ENCODE results near the gene PARD3B. TPM values are rescaled to one million over a fixed set of nuclear protein-coding genes. Genes with fewer than 3 reads are reported as not detected.

PARD3B gene
- total and polyA plus RNA-seq, 12 donors, result 0.46 to 12.4 (median 8.3) TPM

DNA sequence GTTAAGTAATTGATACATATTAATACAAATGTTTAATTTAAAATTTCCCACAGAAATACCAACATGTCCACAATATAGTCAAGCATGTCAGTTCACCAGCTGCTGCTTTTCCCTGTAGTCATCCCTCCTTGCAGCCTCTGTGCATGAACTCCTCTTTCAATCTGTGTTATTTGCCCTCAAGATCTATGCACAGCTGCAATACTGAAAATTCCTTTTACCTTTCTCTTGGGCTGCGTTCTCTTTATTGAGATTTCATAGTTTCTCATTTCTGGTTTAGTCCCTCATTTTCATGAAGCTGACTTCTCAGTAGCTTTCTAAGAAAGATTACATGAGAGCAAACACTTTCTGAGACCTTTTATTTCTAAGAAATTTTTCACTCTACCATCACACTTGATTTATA lies 464.9 kb downstream of the PARD3B start:
- intact Hi-C loops (cut with DNase I), result no loop called here
- no peak for DNase-seq
- Histone ChIP-seq H3K4me3 (no peak overlapping the region), H3K27me3 (no peaks in the 10 kb centered on the region), H3K4me1 (no peaks in the 10 kb centered on the region), H3K9me3 (peaks cover 0 to 20% (median 0%) of the 10 kb centered on the region in 11 donors), H3K36me3 (no peaks in the 10 kb centered on the region), H3K27ac (no peak overlapping the region)
- WGBS, 2 donors, result 0% methylated on average over 1 of the region's 1 CpG
- no peak for ATAC-seq
- TF ChIP-seq, protein P1, sequence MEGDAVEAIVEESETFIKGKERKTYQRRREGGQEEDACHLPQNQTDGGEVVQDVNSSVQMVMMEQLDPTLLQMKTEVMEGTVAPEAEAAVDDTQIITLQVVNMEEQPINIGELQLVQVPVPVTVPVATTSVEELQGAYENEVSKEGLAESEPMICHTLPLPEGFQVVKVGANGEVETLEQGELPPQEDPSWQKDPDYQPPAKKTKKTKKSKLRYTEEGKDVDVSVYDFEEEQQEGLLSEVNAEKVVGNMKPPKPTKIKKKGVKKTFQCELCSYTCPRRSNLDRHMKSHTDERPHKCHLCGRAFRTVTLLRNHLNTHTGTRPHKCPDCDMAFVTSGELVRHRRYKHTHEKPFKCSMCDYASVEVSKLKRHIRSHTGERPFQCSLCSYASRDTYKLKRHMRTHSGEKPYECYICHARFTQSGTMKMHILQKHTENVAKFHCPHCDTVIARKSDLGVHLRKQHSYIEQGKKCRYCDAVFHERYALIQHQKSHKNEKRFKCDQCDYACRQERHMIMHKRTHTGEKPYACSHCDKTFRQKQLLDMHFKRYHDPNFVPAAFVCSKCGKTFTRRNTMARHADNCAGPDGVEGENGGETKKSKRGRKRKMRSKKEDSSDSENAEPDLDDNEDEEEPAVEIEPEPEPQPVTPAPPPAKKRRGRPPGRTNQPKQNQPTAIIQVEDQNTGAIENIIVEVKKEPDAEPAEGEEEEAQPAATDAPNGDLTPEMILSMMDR (IDR thresholded peaks at IDR 0.05), result no peak

DNA sequence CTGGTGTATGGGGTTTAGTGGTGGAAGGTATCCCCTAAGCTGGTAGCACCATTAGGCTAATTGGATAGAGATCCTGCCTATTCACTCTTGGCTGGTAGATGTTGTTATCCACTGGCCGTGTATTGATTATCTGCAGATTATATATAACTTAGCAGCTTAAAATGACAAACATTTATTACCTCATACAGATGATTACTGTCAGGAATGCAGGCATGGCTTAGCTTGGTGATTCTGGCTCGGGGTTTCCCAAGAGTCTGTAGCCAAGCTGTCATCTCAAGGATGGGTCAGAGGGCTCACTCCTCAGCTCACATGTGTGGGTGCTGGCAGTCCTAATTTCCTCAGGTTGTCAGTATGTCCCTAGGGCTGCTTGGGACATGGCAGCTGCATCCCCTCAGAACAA lies 465.8 kb downstream of the PARD3B start:
- Histone ChIP-seq H3K9me3 (peaks cover 0 to 17% (median 0%) of the 10 kb centered on the region in 11 donors), H3K27me3 (no peaks in the 10 kb centered on the region), H3K27ac (no peak overlapping the region), H3K36me3 (no peaks in the 10 kb centered on the region), H3K4me3 (no peak overlapping the region), H3K4me1 (no peaks in the 10 kb centered on the region)
- WGBS, 2 donors, result 81 to 82% methylated on average over 2 of the region's 2 CpGs
- TF ChIP-seq, protein P1 (IDR thresholded peaks at IDR 0.05), result no peak
- ATAC-seq (no peak), DNase-seq (no peak)
- intact Hi-C loops (cut with DNase I), result no loop called here

DNA sequence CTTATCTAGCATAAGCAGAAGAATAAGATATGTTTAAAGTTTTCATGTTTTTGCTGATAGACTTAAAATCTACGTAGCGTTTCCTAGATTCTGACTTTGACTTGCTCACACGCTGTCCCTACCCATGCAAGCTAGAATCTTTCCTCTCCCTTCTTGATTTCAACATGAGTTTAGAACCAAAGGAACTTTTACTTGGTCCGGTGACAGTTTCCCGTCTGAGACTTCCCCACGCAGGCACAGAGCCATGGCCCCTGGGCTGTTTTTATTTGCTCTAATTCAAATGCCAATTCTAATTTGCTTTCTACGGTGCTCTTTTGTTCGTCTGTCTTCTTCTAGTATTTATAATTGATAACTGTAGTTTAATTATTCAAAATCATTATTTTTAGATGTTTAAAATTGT lies 467.7 kb downstream of the PARD3B start:
- Histone ChIP-seq H3K27ac (no peak overlapping the region), H3K4me1 (no peaks in the 10 kb centered on the region), H3K4me3 (no peak overlapping the region), H3K27me3 (no peaks in the 10 kb centered on the region), H3K36me3 (no peaks in the 10 kb centered on the region), H3K9me3 (no peaks in the 10 kb centered on the region)
- DNase-seq (no peak), ATAC-seq (no peak)
- intact Hi-C loops (cut with DNase I), result no loop called here
- WGBS, 2 donors, result 76 to 84% methylated on average over 8 of the region's 8 CpGs
- TF ChIP-seq, protein P1 (IDR thresholded peaks at IDR 0.05), result no peak

DNA sequence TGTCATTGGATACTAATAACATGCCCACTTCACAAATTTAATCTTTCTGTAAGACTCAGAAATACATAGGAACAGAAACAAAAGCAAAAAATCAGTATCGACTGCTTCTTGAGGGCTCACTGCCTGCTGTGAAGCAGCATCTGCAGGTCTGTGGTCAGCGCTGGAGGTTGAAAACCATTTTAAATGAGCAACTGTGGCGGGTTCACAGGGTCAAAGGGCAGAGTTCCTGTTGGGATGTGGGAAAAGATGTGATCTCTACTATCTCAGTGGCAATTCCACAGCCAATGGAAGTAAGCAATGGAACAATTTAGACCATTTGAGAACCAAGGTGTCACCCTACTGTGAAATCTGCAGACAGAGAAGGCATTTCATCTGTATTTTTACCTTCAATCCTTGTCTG lies 468.3 kb downstream of the PARD3B start:
- no peak for DNase-seq
- Histone ChIP-seq H3K27me3 (no peaks in the 10 kb centered on the region), H3K36me3 (no peaks in the 10 kb centered on the region), H3K27ac (no peak overlapping the region), H3K9me3 (no peaks in the 10 kb centered on the region), H3K4me1 (no peaks in the 10 kb centered on the region), H3K4me3 (no peak overlapping the region)
- no peak for ATAC-seq
- intact Hi-C loops (cut with DNase I), result no loop called here
- WGBS, 2 donors, result 98 to 99% methylated on average over 3 of the region's 3 CpGs
- TF ChIP-seq, protein P1 (IDR thresholded peaks at IDR 0.05), result no peak

All from heart right ventricle (tissue), 16 donors.